DOHH2 (cell line): ENCODE results near the gene TTC23L.

ENCODE experiments used
- H3F3A ChIP-seq: fragments of 200-600 bp; sonication (generic), shearing (Covaris generic); 2 replicates; pipeline ENCODE4 v1.6.0; 2016; ENCODE audit warnings: antibody characterized with exemption, mild to moderate bottlenecking; ENCODE audit not compliant: control insufficient read depth, insufficient read depth
- H3K27ac ChIP-seq: fragments of 200-600 bp; sonication (generic); 2 replicates; pipeline ENCODE4 v1.5.1; 2014; ENCODE audit warnings: low read depth, mild to moderate bottlenecking, low read length, moderate library complexity
- H3K27me3 ChIP-seq: fragments of 200-600 bp; sonication (generic); 2 replicates; pipeline ENCODE4 v1.6.1; 2014; ENCODE audit warnings: mild to moderate bottlenecking, low read length, mixed read lengths; ENCODE audit not compliant: control insufficient read depth
- H3K36me3 ChIP-seq: fragments of 200-600 bp; sonication (generic); 2 replicates; pipeline ENCODE4 v1.6.1; 2014; ENCODE audit warnings: mild to moderate bottlenecking, low read length, moderate library complexity, mixed read lengths; ENCODE audit not compliant: control insufficient read depth
- H3K4me1 ChIP-seq: fragments of 200-600 bp; sonication (generic); 2 replicates; pipeline ENCODE4 v1.6.1; 2014; ENCODE audit warnings: mild to moderate bottlenecking, low read length, mixed read lengths; ENCODE audit not compliant: control insufficient read depth
- H3K4me2 ChIP-seq: fragments of 200-600 bp; sonication (generic); 2 replicates; pipeline ENCODE4 v1.6.0; 2014; ENCODE audit warnings: mild to moderate bottlenecking, low read length, moderate library complexity
- H3K4me3 ChIP-seq: fragments of 200-600 bp; sonication (generic); 2 replicates; pipeline ENCODE4 v1.5.1; 2014; ENCODE audit warnings: mild to moderate bottlenecking, low read length, mixed read lengths
- H3K79me2 ChIP-seq: fragments of 200-600 bp; sonication (generic); 2 replicates; pipeline ENCODE4 v1.6.1; 2014; ENCODE audit warnings: mild to moderate bottlenecking, low read length, mixed read lengths; ENCODE audit not compliant: control insufficient read depth
- H3K9me2 ChIP-seq: fragments of 200-600 bp; sonication (generic); replicated peaks from 2 replicates; pipeline ENCODE4 v1.6.1; 2014; ENCODE audit warnings: mild to moderate bottlenecking, low read length, mixed read lengths; ENCODE audit not compliant: control insufficient read depth
- H3K9me3 ChIP-seq: fragments of 200-600 bp; sonication (generic); 2 replicates; pipeline ENCODE4 v1.6.1; 2014; ENCODE audit warnings: antibody characterized with exemption, low read length, mixed read lengths; ENCODE audit not compliant: control insufficient read depth, insufficient read depth
- H4K20me1 ChIP-seq: fragments of 200-600 bp; sonication (generic); 2 replicates; pipeline ENCODE4 v1.6.0; 2014; ENCODE audit warnings: low read depth, mild to moderate bottlenecking, antibody characterized with exemption, low read length, moderate library complexity; ENCODE audit not compliant: control insufficient read depth, insufficient read depth
- EZH2phosphoT487 ChIP-seq: fragments of 200-600 bp; sonication (generic); IDR thresholded peaks from 2 replicates; pipeline ENCODE4 v1.6.1; 2017; ENCODE audit warnings: borderline replicate concordance, mild to moderate bottlenecking, antibody characterized with exemption, low read length, moderate library complexity, mixed read lengths
- TF ChIP-seq, protein P1 (sequence below): fragments of 200-600 bp; sonication (generic); IDR thresholded peaks from one replicate; pipeline ENCODE4 v1.5.1; 2014; ENCODE audit warnings: antibody characterized with exemption, mild to moderate bottlenecking, low read depth, low read length; ENCODE audit not compliant: poor library complexity, severe bottlenecking

The TTC23L gene

DNA sequence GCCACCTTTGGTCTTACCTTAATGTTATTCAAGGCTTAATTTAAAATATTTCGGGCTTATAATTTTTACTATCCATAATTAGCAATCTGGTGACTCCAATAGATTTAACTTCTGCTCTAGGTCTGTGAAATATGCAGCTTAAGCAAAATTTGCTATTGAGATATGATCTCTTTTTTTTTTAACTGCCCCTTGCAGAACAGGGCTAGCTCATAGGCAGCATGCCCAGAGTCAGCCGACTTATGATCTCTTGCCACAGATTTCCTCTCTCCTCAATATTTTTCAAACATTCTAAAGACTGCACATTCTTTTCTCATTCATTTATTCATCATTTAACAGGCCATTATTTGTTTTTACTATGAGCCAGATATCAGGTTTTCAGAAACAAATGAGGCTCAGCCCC is 4.5 kb downstream of the TTC23L start:
- Histone ChIP-seq H3K27me3 (no peaks in the 10 kb centered on the region), H3K9me3 (no peaks in the 10 kb centered on the region), H3K9me2 (no peaks in the 10 kb centered on the region), H3K79me2 (no peaks in the 10 kb centered on the region), H3K4me2 (no peak overlapping the region), H4K20me1 (no peaks in the 10 kb centered on the region), H3F3A (no peaks in the 10 kb centered on the region), H3K4me1 (peaks cover 9% of the 10 kb centered on the region), H3K36me3 (no peaks in the 10 kb centered on the region), H3K4me3 (no peak overlapping the region), H3K27ac (no peak overlapping the region)
- no peak for TF ChIP-seq EZH2phosphoT487
- TF ChIP-seq, protein P1, sequence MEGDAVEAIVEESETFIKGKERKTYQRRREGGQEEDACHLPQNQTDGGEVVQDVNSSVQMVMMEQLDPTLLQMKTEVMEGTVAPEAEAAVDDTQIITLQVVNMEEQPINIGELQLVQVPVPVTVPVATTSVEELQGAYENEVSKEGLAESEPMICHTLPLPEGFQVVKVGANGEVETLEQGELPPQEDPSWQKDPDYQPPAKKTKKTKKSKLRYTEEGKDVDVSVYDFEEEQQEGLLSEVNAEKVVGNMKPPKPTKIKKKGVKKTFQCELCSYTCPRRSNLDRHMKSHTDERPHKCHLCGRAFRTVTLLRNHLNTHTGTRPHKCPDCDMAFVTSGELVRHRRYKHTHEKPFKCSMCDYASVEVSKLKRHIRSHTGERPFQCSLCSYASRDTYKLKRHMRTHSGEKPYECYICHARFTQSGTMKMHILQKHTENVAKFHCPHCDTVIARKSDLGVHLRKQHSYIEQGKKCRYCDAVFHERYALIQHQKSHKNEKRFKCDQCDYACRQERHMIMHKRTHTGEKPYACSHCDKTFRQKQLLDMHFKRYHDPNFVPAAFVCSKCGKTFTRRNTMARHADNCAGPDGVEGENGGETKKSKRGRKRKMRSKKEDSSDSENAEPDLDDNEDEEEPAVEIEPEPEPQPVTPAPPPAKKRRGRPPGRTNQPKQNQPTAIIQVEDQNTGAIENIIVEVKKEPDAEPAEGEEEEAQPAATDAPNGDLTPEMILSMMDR = no peak

DNA sequence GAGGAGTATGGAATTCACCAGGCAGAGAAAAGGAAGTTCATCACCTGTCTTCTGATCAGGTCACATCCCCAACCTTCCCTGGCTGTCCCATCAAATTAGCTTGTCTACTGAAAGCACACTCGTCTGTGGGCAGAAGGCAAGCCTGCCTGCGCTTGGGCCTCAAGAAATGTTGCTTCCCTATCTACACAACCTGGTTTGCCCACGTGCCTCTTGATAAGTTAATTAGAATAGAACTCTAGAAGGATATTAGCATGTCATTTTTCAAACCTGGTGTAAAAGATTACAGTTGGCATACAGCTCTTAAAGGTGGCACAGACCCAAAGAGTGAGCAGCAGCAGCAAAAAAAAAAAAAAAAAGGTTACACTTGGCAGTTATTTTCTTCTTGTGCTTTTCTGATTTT is 5.1 kb downstream of the TTC23L start:
- Histone ChIP-seq H3K9me3 (no peaks in the 10 kb centered on the region), H3K27me3 (no peaks in the 10 kb centered on the region), H4K20me1 (no peaks in the 10 kb centered on the region), H3K27ac (no peak overlapping the region), H3K4me2 (no peak overlapping the region), H3K4me1 (peaks cover 4% of the 10 kb centered on the region), H3F3A (no peaks in the 10 kb centered on the region), H3K4me3 (no peak overlapping the region), H3K79me2 (no peaks in the 10 kb centered on the region), H3K9me2 (no peaks in the 10 kb centered on the region), H3K36me3 (no peaks in the 10 kb centered on the region)
- TF ChIP-seq, protein P1 = no peak
- no peak for TF ChIP-seq EZH2phosphoT487

DNA sequence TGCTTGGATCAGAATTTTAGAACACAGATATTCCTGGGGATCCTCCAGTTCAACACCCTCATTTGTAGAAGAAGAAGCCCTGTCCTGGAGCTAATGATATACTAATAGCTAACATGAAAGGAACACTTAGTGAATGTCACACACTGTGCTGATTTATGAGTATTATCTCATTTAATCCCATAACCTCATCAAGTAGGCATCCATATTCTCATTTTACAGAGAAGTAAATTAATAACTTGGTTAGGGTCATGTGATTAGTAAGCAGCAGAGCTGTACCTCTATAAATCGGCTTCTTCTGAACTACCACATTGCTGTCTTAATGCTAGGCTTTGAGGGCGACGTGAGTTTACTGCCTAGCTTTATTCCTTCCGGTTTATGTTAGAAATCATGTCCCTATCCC is 6.0 kb downstream of the TTC23L start:
- H3K9me2 ChIP-seq = no peaks in the 10 kb centered on the region
- TF ChIP-seq EZH2phosphoT487 = no peak
- TF ChIP-seq, protein P1 = no peak
- no peak overlapping the region for H3K4me3 ChIP-seq
- no peaks in the 10 kb centered on the region for H4K20me1 ChIP-seq
- H3K9me3 ChIP-seq = no peaks in the 10 kb centered on the region
- no peaks in the 10 kb centered on the region for H3K36me3 ChIP-seq
- no peaks in the 10 kb centered on the region for H3F3A ChIP-seq
- H3K4me1 ChIP-seq = no peaks in the 10 kb centered on the region
- no peak overlapping the region for H3K4me2 ChIP-seq
- H3K79me2 ChIP-seq = no peaks in the 10 kb centered on the region
- H3K27ac ChIP-seq = no peak overlapping the region
- H3K27me3 ChIP-seq = no peaks in the 10 kb centered on the region

DNA sequence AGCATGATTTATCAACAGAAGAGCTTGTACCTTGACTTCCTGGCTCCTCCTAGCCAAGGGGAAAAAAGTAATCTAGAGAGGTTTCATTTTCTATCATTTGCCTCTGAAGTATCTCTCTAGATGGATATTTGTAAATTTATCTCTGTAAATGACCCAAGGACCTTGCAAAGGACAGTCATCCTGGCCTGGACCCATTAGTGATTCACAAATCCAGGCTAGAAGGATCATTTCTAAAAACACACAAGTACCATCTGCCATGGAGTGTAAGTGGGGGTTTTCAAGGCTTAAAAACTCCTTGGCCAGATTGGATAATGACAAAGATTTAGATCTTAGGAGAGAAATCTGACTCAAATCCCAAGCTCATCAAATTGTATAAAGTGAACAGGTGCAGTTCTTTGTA is 8.1 kb downstream of the TTC23L start:
- Histone ChIP-seq H3K79me2 (no peaks in the 10 kb centered on the region), H3K36me3 (no peaks in the 10 kb centered on the region), H4K20me1 (no peaks in the 10 kb centered on the region), H3K4me1 (no peaks in the 10 kb centered on the region), H3K27me3 (no peaks in the 10 kb centered on the region), H3F3A (no peaks in the 10 kb centered on the region), H3K27ac (no peak overlapping the region), H3K9me2 (no peaks in the 10 kb centered on the region), H3K4me2 (no peak overlapping the region), H3K9me3 (no peaks in the 10 kb centered on the region), H3K4me3 (no peak overlapping the region)
- TF ChIP-seq EZH2phosphoT487 = no peak
- TF ChIP-seq, protein P1 = no peak
